HepG2 (cell line): ENCODE results near the gene AUNIP. TPM values are rescaled to one million over a fixed set of nuclear protein-coding genes. Genes with fewer than 3 reads are reported as not detected.
A peak's percentile ranks its signal among the peaks of the same experiment; 100 is the strongest.

Experiments used
- GATA4 ChIP-seq: sonication (generic); IDR thresholded peaks from 2 replicates; pipeline ENCODE4 v1.6.1; 2016; ENCODE audit warnings: antibody characterized with exemption, low read depth, borderline replicate concordance
- KLF16 ChIP-seq, 2 experiments: sonication (generic) in 1 of 2; formaldehyde crosslinking in 1 of 2; IDR thresholded peaks; 2 replicates each; pipeline versions ENCODE4 v1.6.1 to v1.8.0; 2016 to 2023; ENCODE audit warnings: missing genetic modification reagents in 2 of 2, missing compliant biosample characterization in 1 of 2
- RBM39 ChIP-seq: fragments of 200-400 bp; formaldehyde crosslinking; IDR thresholded peaks from one replicate; pipeline ENCODE4 v1.6.1; 2018; ENCODE audit warnings: antibody characterized with exemption, mild to moderate bottlenecking, low read depth, low read length; ENCODE audit not compliant: poor library complexity, severe bottlenecking
- RFX3 ChIP-seq: IDR thresholded peaks from 2 replicates; pipeline ENCODE4 v1.6.1; 2016; ENCODE audit warnings: missing biosample characterization, missing genetic modification reagents
- RXRA ChIP-seq: sonication (generic); formaldehyde crosslinking; IDR thresholded peaks from 2 replicates; pipeline ENCODE4 v1.5.1; 2020; ENCODE audit warnings: missing genetic modification reagents
- SOX13 ChIP-seq, 3 experiments: fragments of 450-650 bp in 1 of 3; sonication (generic) in 1 of 3; formaldehyde crosslinking in 1 of 3; IDR thresholded peaks in 2 of 3; conservative IDR thresholded peaks in 1 of 3; 2 replicates each; pipeline versions ENCODE4 v1.5.0 to v1.6.1; 2016 to 2020; ENCODE audit warnings: antibody characterized with exemption in 1 of 3, mild to moderate bottlenecking in 1 of 3, missing compliant biosample characterization in 1 of 3, missing genetic modification reagents in 1 of 3, moderate library complexity in 1 of 3
- TBL1XR1 ChIP-seq: fragments of 150-350 bp; IDR thresholded peaks from 2 replicates; pipeline ENCODE4 v1.6.1; 2014; ENCODE audit warnings: borderline replicate concordance, low read length; ENCODE audit not compliant: partially characterized antibody
- YEATS2 ChIP-seq: sonication (generic); formaldehyde crosslinking; IDR thresholded peaks from 2 replicates; pipeline ENCODE4 v1.4.0; 2020; ENCODE audit warnings: missing genetic modification reagents, borderline replicate concordance
- ZNF264 ChIP-seq: sonication (generic); formaldehyde crosslinking; IDR thresholded peaks from 2 replicates; pipeline ENCODE4 v1.4.0; 2020; ENCODE audit warnings: missing genetic modification reagents
- ZNF589 ChIP-seq: sonication (generic); formaldehyde crosslinking; conservative IDR thresholded peaks from 2 replicates; pipeline ENCODE4 v1.8.0; 2022; ENCODE audit warnings: mild to moderate bottlenecking, moderate library complexity, missing genetic modification reagents
- ZNF615 ChIP-seq: sonication (generic); formaldehyde crosslinking; IDR thresholded peaks from 2 replicates; pipeline ENCODE4 v1.5.0; 2020; ENCODE audit warnings: mild to moderate bottlenecking, missing genetic modification reagents, borderline replicate concordance
- polyA plus RNA-seq, 8 experiments: library from polyadenylated mRNA; depleted of rRNA in 3 of 8; stranded (reverse) in 7 of 8; unstranded in 1 of 8; fragments of >200 nt; fragmentation: Illumina TruSeq in 4 of 8; extraction: Trizol in 4 of 8; gene quantifications; 2 replicates each; pipeline versions ENCODE4 v1.2.1 to v1.2.3, GENCODE V29; 2011 to 2016; ENCODE audit warnings: low read depth in 4 of 8, missing spikeins in 1 of 8, mixed read lengths in 1 of 8; ENCODE audit not compliant: insufficient read depth in 1 of 8
- total RNA-seq, 5 experiments: library from RNA; depleted of rRNA; stranded (reverse); fragments of >200 nt; fragmentation: Illumina TruSeq; extraction: Trizol; gene quantifications; 2 replicates each; pipeline ENCODE4 v1.2.3, GENCODE V29; 2016; ENCODE audit warnings: low read depth in 1 of 5
- TF ChIP-seq, protein P1 (sequence below), 2 experiments: IDR thresholded peaks; 2 replicates each; pipeline ENCODE4 v1.6.1; 2011 to 2012; ENCODE audit warnings: low read length in 2 of 2, borderline replicate concordance in 1 of 2, low read depth in 1 of 2, mild to moderate bottlenecking in 1 of 2, moderate library complexity in 1 of 2
- TF ChIP-seq, protein P2 (sequence below): sonication (generic); formaldehyde crosslinking; IDR thresholded peaks from 2 replicates; pipeline ENCODE4 v1.9.0; 2021; ENCODE audit warnings: missing genetic modification reagents, mild to moderate bottlenecking, borderline replicate concordance
- TF ChIP-seq, protein P3 (sequence below): sonication (generic); formaldehyde crosslinking; IDR thresholded peaks from 2 replicates; pipeline ENCODE4 v1.4.0; 2020; ENCODE audit warnings: missing genetic modification reagents
- TF ChIP-seq, protein P4 (sequence below): sonication (generic); formaldehyde crosslinking; IDR thresholded peaks from 2 replicates; pipeline ENCODE4 v1.5.0; 2020; ENCODE audit warnings: mild to moderate bottlenecking, missing genetic modification reagents, borderline replicate concordance

Gene AUNIP
- total and polyA plus RNA-seq, 2 of the 13 experiments (the other 11 are each of a cell fraction or from before 2014, with no cell fraction given) = 3.8 to 12.3 TPM

DNA sequence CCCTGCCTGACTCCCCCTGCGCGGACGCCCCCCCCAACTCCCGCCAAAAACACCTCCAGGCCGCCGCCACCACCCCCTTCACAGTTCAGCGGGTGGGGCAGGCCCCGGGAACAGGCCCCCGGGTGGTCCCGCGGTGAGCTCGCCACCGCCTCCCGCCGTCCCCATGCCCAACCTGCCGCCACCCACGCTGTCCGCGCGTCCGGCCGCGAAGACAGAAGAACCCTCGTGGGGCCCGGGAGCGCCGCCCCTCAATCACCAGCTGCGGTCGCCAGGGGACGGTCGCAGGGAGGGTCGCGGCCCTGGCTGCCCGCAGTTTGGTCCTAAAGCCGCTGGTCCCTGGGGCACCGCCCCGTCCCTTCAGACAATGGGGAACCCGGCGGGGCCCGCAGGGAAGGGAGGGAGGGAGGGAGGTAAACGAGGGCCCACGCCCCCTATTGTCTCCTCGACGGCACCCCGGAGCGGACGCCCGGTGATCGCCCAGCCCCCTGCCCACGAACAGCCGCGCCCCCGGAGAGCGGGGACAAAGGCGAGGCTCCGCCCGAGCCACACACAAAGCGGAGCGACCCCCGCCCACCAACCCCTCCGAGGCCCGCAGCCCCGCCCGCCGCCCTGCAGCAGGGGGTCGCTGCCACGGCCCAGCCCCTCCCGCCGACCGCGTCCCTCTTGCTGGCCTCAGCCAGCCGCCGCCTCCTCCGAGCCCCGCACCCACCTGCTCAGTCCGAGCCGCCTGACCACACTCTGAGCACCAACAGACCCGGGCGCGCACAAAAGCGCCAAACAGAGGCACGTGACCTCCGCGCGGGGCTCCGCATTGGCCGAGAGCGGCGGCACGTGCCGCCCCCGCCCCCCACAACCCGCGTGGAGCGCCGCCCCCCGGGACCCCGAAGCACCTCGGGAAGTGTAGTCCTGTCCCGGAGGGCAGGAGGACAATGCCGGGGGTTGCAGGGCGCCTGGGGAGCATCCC is 46.7 kb upstream of the AUNIP start, which contains the start of gene STMN1 (continued):
- TF ChIP-seq ZNF615 (CRISPR knock-in tag) (no peak), SOX13 (IDR thresholded peaks at IDR 0.05) (no peak), SOX13 (CRISPR knock-in tag; conservative IDR thresholded peaks at IDR 0.05 in 1 of 2, IDR thresholded peaks at IDR 0.05 in 1 of 2) (peak in 1 of 2 experiments; percentile 7; a peak in 2 of 4 replicates), RBM39 (peak; percentile 60), YEATS2 (CRISPR knock-in tag) (no peak), RFX3 (CRISPR knock-in tag) (no peak), KLF16 (CRISPR knock-in tag; IDR thresholded peaks at IDR 0.05) (0 out of 4 replicates have a peak, but pooled peaks have one; percentile 29 to 61), TBL1XR1 (no peak), RXRA (CRISPR knock-in tag) (no peak), ZNF589 (CRISPR knock-in tag) (peak; percentile 49), ZNF264 (no peak), GATA4 (peak; percentile 55; the same call in 1 of the 2 replicates)
- TF ChIP-seq, protein P1, sequence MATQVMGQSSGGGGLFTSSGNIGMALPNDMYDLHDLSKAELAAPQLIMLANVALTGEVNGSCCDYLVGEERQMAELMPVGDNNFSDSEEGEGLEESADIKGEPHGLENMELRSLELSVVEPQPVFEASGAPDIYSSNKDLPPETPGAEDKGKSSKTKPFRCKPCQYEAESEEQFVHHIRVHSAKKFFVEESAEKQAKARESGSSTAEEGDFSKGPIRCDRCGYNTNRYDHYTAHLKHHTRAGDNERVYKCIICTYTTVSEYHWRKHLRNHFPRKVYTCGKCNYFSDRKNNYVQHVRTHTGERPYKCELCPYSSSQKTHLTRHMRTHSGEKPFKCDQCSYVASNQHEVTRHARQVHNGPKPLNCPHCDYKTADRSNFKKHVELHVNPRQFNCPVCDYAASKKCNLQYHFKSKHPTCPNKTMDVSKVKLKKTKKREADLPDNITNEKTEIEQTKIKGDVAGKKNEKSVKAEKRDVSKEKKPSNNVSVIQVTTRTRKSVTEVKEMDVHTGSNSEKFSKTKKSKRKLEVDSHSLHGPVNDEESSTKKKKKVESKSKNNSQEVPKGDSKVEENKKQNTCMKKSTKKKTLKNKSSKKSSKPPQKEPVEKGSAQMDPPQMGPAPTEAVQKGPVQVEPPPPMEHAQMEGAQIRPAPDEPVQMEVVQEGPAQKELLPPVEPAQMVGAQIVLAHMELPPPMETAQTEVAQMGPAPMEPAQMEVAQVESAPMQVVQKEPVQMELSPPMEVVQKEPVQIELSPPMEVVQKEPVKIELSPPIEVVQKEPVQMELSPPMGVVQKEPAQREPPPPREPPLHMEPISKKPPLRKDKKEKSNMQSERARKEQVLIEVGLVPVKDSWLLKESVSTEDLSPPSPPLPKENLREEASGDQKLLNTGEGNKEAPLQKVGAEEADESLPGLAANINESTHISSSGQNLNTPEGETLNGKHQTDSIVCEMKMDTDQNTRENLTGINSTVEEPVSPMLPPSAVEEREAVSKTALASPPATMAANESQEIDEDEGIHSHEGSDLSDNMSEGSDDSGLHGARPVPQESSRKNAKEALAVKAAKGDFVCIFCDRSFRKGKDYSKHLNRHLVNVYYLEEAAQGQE (IDR thresholded peaks at IDR 0.05; ENCODE audit: borderline replicate concordance in 1 of 2, low read depth in 1 of 2, low read length in 2 of 2) = no peak
- TF ChIP-seq, protein P2, sequence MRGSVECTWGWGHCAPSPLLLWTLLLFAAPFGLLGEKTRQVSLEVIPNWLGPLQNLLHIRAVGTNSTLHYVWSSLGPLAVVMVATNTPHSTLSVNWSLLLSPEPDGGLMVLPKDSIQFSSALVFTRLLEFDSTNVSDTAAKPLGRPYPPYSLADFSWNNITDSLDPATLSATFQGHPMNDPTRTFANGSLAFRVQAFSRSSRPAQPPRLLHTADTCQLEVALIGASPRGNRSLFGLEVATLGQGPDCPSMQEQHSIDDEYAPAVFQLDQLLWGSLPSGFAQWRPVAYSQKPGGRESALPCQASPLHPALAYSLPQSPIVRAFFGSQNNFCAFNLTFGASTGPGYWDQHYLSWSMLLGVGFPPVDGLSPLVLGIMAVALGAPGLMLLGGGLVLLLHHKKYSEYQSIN (CRISPR knock-in tag) = no peak
- TF ChIP-seq, protein P3, sequence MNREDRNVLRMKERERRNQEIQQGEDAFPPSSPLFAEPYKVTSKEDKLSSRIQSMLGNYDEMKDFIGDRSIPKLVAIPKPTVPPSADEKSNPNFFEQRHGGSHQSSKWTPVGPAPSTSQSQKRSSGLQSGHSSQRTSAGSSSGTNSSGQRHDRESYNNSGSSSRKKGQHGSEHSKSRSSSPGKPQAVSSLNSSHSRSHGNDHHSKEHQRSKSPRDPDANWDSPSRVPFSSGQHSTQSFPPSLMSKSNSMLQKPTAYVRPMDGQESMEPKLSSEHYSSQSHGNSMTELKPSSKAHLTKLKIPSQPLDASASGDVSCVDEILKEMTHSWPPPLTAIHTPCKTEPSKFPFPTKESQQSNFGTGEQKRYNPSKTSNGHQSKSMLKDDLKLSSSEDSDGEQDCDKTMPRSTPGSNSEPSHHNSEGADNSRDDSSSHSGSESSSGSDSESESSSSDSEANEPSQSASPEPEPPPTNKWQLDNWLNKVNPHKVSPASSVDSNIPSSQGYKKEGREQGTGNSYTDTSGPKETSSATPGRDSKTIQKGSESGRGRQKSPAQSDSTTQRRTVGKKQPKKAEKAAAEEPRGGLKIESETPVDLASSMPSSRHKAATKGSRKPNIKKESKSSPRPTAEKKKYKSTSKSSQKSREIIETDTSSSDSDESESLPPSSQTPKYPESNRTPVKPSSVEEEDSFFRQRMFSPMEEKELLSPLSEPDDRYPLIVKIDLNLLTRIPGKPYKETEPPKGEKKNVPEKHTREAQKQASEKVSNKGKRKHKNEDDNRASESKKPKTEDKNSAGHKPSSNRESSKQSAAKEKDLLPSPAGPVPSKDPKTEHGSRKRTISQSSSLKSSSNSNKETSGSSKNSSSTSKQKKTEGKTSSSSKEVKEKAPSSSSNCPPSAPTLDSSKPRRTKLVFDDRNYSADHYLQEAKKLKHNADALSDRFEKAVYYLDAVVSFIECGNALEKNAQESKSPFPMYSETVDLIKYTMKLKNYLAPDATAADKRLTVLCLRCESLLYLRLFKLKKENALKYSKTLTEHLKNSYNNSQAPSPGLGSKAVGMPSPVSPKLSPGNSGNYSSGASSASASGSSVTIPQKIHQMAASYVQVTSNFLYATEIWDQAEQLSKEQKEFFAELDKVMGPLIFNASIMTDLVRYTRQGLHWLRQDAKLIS = no peak
- TF ChIP-seq, protein P4, sequence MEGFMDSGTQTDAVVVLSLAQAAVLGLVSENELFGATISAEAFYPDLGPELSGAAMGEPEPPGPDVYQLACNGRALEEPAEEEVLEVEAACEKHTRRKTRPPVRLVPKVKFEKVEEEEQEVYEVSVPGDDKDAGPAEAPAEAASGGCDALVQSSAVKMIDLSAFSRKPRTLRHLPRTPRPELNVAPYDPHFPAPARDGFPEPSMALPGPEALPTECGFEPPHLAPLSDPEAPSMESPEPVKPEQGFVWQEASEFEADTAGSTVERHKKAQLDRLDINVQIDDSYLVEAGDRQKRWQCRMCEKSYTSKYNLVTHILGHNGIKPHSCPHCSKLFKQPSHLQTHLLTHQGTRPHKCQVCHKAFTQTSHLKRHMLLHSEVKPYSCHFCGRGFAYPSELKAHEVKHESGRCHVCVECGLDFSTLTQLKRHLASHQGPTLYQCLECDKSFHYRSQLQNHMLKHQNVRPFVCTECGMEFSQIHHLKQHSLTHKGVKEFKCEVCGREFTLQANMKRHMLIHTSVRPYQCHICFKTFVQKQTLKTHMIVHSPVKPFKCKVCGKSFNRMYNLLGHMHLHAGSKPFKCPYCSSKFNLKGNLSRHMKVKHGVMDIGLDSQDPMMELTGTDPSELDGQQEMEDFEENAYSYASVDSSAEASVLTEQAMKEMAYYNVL (CRISPR knock-in tag) = no peak
